Stimulated activated naive CD4-positive, alpha-beta T cell treated with Interleukin-2 at 50 U/mL for 16 hours (primary cell): ENCODE data around the gene LRIT2.
A peak's percentile ranks its signal among the peaks of the same experiment; 100 is the strongest.

Source experiments
- DNase-seq: peaks from one replicate; lab custom pipeline; 2025; lab: John Stamatoyannopoulos, UW

LRIT2 gene

DNA sequence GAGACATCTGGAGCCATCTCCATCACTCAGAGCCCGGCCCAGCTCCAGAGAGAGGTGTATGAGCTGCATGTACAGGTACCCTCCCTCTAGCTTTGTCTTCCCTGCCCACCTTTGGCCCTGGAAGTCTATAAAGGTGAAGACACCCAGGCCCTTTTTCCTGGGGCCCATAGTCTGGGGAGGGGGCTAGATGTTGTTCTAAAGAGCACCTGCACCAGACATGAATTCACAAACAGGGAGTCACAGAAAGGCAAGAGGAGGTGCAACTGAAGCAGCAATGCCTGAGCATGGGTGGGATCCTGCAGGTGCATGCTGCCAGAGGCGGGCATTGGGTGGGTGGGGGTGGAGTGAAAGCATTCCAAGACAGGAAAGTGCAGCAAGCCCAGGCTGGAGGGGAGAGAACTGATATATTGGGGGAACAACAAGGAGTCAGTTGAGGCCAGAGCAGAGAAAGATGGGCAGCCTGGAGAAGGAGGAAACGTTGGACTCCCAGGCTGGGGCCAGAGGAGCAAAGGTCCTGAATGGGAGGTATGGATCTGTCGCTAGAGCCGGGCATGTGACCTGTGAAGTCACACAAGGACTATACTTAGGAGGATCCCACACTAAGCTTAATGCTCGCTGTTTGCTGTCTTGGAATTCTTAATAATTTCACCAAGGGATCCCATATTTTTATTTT, 19.4 kb downstream of the LRIT2 start:
- no peak for DNase-seq

DNA sequence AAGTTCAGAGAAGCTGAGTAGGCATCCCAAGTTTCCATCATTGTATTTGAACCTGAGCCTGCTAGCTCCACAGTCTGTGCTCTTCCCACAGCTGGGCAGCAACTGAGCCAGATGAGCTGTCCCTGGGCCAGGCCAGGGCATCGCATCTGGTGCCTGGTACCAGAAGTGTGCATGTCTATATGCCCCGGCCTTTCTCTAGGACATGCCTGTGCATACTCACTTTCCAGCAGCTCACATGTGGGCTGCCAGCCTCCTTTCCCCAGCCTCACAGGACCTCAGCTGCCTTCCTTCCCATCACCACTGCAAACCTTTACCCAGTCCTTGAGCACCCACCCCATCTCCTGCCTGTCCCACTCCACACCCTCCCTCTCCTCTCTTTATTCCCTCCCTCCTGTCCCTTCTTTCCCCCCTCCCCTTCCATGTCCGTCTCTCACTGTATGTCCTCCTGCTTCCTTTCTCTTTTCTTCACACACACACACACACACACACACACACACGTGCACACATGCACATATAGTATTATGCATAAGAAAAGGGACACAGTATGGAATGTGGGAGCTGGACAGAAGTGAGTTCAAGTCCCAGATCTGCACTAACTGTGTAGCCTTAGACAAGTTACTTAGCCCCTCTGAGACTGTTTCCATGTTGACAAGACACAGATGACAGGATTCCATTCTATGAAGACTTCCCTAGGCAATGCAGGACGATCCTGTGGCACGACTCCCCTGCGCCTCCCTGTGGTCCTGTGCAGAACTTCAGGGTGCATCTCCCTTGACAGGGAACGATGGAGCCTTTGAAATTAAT, 20.1 kb downstream of the LRIT2 start:
- peak; percentile 31 for DNase-seq

GRCh38 chr10:84204610-84205009, 20.7 kb downstream of the LRIT2 start:
- no peak for DNase-seq

DNA sequence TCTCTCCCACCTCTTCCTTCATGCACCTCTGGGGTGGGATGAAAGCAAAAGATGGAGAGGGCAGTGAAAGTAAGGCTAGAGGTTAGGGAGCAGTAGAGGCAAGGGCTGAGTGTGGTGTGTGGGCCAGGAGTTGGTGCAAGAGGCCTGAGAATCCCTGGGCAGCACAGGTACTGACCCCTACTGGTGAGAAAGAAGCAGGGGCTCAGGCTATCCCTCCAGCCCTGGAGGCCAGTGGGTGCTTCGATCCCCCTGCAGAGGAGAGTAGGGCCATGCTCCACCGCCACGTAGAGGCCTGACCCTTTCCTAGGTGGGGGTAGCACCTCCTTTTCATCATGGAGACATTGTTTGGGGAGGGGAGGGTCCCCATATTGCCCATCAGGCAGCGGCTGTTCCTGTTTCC, 21.2 kb downstream of the LRIT2 start:
- DNase-seq: no peak

DNA sequence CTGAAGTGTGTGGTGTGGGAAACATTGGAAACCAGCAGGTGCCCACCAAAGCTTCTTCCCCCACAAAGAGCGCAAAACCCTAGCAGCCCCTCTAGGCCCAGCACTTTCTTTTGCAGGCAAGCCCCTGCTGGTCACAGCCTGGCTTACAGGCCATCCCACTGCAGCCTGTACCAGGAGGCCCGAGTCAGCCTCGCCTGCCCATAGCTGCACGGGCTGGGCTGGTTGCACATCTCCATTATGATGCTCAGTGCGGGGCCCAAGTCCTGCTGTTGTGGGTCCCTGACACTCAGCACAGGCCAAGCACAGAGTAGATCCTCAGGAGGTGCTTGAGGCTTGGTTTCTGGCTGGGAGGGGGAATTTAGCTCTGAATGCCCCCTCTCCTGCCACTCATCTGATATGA, 23.0 kb downstream of the LRIT2 start:
- DNase-seq: no peak

- no peak for DNase-seq
Measured at GRCh38 chr10:84201682-84202081, 23.7 kb downstream of the LRIT2 start.

DNA sequence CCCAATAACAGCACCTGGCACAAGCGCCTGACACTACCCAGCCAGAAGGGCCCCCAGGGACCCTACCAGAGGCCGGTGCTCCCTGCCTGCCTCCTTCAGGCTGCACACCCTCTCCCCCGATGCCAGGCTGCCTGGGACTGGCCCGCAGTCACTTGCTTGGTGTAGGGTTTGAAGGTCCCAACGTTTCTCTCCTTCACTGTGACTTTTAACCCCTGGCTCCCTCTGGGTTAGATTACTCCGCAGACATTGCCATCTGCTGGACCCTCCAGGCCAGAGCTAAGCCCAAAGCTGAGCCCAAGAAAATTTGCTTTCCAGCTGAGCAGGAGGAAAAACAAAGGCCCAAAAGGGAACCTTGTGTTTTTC, 24.1 kb downstream of the LRIT2 start:
- no peak for DNase-seq

- DNase-seq: no peak
Measured at GRCh38 chr10:84200537-84201243, 24.7 kb downstream of the LRIT2 start.

DNA sequence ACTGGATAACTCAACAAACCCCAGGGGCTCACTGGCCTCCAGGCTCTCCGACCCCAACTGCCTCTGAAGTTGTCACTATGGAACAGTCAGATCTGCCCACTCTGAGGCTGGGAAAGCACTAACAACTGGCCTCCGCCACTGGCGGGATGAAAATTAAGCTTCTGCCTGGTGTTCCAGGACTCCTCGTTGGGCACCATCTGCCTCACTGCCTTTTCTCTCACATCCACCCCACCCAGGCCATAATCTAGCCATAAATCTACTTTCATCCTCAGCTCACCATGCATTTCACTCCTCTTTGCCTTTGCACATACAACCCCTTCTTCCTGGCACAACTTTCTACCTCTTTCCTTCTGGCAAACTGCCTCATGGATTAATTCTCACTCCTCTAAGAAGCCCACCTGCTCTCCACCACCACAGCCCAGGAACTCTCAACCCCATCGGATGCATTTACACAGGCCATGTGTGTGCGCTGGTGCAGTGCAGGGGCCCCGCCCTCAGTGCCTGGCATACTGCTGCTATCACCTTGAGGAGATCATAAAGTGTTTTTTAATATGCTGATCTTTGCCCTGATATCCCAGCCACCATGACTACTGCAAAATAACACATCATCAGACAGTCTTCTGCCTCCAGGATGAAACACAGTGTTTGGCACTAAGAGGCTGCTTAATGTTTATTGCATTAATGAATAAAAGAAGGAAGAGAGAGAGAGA, 27.0 kb downstream of the LRIT2 start:
- DNase-seq: no peak

DNA sequence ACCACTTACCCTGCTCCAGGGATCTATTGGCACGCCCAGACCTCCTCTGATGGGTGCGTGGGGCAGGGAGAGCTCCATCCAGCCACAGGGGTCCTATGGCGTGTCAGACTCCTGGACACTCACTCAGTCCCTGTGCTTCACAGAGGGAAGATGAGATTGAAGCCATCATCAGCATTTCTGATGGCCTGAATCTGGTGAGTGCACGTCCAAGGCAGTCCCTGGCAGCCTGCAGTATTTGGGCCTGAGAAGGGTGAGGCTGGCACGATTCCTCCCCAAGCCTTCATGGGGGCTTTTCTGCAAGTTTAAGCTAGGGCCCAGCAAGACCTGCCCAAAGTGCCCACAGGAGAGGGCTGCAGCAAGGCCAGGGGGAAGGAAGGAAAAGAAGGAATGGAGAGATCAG, 27.7 kb downstream of the LRIT2 start:
- no peak for DNase-seq

GRCh38 chr10:84196941-84197340, 28.4 kb downstream of the LRIT2 start:
- DNase-seq: no peak

DNA sequence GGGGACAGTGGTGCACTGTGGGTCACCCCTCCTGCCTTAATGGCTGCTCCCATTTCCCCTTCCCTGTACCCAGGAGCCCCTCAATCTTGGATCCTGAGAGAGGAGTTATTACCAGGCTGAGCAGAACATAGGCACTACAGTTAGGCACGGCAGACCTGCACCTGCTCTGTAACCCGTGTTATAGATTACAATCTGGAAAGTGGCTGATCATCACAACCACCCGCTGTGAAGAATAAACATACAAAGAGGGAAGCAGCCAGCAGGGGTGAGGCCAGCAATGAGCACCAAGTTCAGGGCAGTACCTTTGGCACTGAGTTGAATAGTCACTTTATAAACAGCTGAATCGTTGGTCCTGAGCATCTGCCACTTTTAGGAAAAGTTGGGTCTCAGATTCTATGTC, 29.3 kb downstream of the LRIT2 start:
- no peak for DNase-seq

GRCh38 chr10:84195044-84195830, 30.1 kb downstream of the LRIT2 start:
- no peak for DNase-seq

DNA sequence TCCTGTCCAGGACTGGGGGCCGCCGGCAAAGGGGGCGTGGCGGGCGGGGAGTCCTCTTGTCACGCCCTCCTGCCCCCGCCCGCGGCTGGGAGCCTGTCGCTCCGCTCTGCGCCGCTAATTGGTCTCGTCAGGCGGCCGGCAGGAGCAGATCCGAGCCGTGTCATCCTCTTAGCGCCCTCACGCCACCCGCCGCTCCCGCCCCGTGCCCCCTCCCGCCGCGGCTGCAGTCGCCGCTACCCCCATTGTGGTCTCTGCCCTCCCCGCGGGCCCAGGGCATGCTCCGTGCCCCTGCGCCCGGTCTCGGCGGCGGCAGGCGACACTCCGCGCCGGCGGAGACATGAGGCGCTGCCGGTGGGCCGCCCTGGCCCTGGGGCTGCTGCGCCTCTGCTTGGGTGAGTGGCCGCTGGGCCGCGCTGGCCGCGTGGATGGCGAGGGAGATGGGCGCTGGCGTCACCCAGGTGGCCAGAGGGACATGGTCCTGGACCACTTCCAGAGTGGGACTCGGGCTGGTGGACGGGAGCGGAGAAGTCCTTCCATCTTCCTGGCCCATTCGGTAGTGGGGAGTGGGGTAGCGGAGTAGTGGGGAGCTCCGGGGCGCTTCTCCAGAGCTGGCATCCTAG, 30.8 kb downstream of the LRIT2 start, which contains the start of gene CDHR1:
Gene CDHR1 (plus strand): TSS at position 114 of the 620 bp plus-strand sequence. CDS start 224 bp downstream, at position 338.
- DNase-seq: no peak

- DNase-seq: no peak
Measured at GRCh38 chr10:84193846-84194423, 31.4 kb downstream of the LRIT2 start.

DNA sequence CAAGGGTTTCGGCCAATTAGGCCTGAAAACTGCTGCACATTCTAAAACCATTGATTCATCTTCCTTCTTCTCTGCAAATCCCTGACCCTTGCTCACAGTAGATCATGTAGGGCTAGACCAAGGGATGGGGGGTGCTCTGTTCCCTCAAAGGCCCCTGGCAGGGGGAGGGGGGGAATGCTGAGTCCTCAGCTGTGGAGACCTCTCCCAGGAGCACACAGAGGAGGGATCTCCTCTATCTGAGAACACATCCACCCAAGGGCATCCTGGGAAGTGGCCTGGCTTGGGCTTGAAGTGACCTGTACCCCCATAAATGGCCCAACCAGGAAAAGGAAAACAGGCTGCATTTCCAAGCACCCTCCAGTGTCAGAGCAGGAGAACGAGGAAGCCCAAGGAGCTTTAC, 32.0 kb downstream of the LRIT2 start:
- no peak for DNase-seq

GRCh38 chr10:84191106-84191505, 34.2 kb downstream of the LRIT2 start:
- DNase-seq: no peak

DNA sequence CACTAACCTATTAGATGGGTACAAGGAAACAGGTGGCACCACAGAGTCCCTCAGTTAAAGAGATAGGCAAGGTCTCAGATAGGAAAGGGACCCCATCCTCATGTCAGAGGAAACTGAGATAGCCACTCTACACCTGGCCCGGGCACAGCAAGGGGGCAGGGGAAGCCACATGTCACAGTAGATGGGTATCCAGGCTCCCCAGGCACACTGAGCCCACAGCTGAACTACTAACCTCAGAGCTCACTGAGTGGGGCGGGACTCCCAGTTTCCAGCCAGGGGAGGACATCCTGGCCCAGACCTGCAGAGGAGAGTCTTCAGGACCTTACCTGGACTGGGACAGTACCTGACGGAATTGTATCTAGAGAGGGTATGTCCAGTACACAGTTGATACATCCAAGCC, 34.7 kb downstream of the LRIT2 start:
- no peak for DNase-seq

DNA sequence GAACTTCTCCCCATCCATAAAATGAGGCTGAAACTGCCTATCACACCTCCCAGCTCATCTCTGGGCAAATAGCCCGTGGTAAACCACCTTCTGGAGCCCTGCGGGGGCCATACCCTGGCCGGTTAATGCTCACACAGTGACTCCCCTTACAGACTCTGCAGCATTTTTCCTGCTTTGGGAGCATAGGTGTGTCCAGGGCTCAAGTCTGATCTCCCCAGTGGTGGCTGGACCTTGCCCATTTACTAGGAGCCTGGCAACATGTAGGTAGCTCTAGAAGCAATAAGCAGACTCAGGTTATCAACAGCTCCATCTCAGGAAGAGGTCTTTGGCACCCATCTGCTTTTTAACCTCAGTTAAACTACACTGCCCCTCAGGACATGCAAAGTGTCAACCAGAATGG, 36.5 kb downstream of the LRIT2 start:
- DNase-seq: no peak

GRCh38 chr10:84185526-84186175, 39.7 kb downstream of the LRIT2 start:
- DNase-seq: no peak
